Endothelial cell of umbilical vein (primary cell): ENCODE data around the gene OR52K1. TPM values are rescaled to one million over a fixed set of nuclear protein-coding genes. Genes with fewer than 3 reads are reported as not detected.

Experiments
- BruUV-seq: library from RNA; stranded (reverse); fragments of 400-500 nt; replicated peaks from 2 replicates; lab custom pipeline; 2021; lab: Mats Ljungman, UMichigan
- CTCF ChIA-PET: fragments of 300-600, 350-600 bp; sonication (Branson Sonifier 250); formaldehyde crosslinking; loops from one replicate; lab custom pipeline; 2021; ENCODE audit warnings: antibody characterized with exemption, inconsistent platforms; lab: Charles Lee
- POLR2A ChIA-PET: fragments of 300-600, 350-600 bp; sonication (Branson Sonifier 250); formaldehyde crosslinking; loops from one replicate; lab custom pipeline; 2021; ENCODE audit warnings: antibody characterized with exemption, inconsistent platforms; lab: Charles Lee
- DNase-seq: peaks from one replicate; pipeline ENCODE4 v3.0.0-alpha.2; 2011; ENCODE audit warnings: low read depth, low spot score
- FAIRE-seq: peaks from 2 replicates; lab custom pipeline; 2011; peaks lifted over from hg19 to GRCh38; lab: Jason Lieb, UNC
- H2AFZ ChIP-seq: 2 replicates; pipeline ENCODE4 v1.6.0; 2012; ENCODE audit warnings: low read depth, low read length, control low read depth, inconsistent platforms
- H3K27ac ChIP-seq: 2 replicates; pipeline ENCODE4 v1.5.1; 2011; ENCODE audit warnings: low read depth, mild to moderate bottlenecking, control low read depth, low read length, moderate library complexity; ENCODE audit not compliant: insufficient read depth
- H3K27me3 ChIP-seq, 2 experiments: 2 replicates each; pipeline versions ENCODE4 v1.6.0 to v1.6.1; 2011; ENCODE audit warnings: low read length in 2 of 2, mixed read lengths in 1 of 2; ENCODE audit not compliant: control insufficient read depth in 2 of 2, insufficient read depth in 2 of 2
- H3K36me3 ChIP-seq, 2 experiments: 2 replicates in 1 of 2; 3 replicates in 1 of 2; pipeline ENCODE4 v1.5.1; 2011; ENCODE audit warnings: low read length in 2 of 2, mild to moderate bottlenecking in 1 of 2, moderate library complexity in 1 of 2; ENCODE audit not compliant: control insufficient read depth in 2 of 2, insufficient read depth in 2 of 2; ENCODE audit errors: extremely low read depth in 1 of 2
- H3K4me1 ChIP-seq: 3 replicates; pipeline ENCODE4 v1.5.1; 2011; ENCODE audit warnings: mild to moderate bottlenecking, low read length; ENCODE audit not compliant: control insufficient read depth, insufficient read depth; ENCODE audit errors: extremely low read depth
- H3K4me2 ChIP-seq: 2 replicates; pipeline ENCODE4 v1.6.1; 2011; ENCODE audit warnings: low read length, control low read depth, mixed read lengths; ENCODE audit not compliant: insufficient read depth
- H3K4me3 ChIP-seq, 3 experiments: fragments of 200-600 bp in 1 of 3; sonication (generic), shearing (Covaris generic) in 1 of 3; replicated peaks in 1 of 3; 2 replicates each; pipeline ENCODE4 v1.5.1; 2011 to 2016; ENCODE audit warnings: control low read depth in 3 of 3, low read length in 3 of 3, mild to moderate bottlenecking in 2 of 3, inconsistent platforms in 1 of 3, low read depth in 1 of 3, moderate library complexity in 1 of 3; ENCODE audit not compliant: insufficient read depth in 1 of 3
- H3K79me2 ChIP-seq: 2 replicates; pipeline ENCODE4 v1.6.0; 2012; ENCODE audit warnings: low read length, inconsistent platforms; ENCODE audit not compliant: control insufficient read depth, insufficient read depth
- H3K9ac ChIP-seq: replicated peaks from 2 replicates; pipeline ENCODE3; 2011; ENCODE audit warnings: low read length, control low read depth; ENCODE audit not compliant: insufficient read depth; ENCODE audit errors: extremely low read depth
- H3K9me1 ChIP-seq: replicated peaks from 3 replicates; pipeline ENCODE4 v1.6.0; 2011; ENCODE audit warnings: mild to moderate bottlenecking, low read length; ENCODE audit not compliant: control insufficient read depth, insufficient read depth; ENCODE audit errors: extremely low read depth
- H3K9me3 ChIP-seq: replicated peaks from 2 replicates; pipeline ENCODE4 v1.5.1; 2012; ENCODE audit warnings: low read length, inconsistent platforms; ENCODE audit not compliant: control insufficient read depth, insufficient read depth
- H4K20me1 ChIP-seq: replicated peaks from 2 replicates; pipeline ENCODE3; 2011; ENCODE audit warnings: mild to moderate bottlenecking, low read length; ENCODE audit not compliant: control insufficient read depth, insufficient read depth; ENCODE audit errors: extremely low read depth
- CTCF ChIP-seq, 2 donors: IDR thresholded peaks; 1 replicate in 1 of 2; 2 replicates in 1 of 2; pipeline ENCODE4 v1.5.1; 2011; ENCODE audit warnings: low read length in 2 of 2, mild to moderate bottlenecking in 2 of 2, moderate library complexity in 2 of 2, control low read depth in 1 of 2, inconsistent platforms in 1 of 2, low read depth in 1 of 2; ENCODE audit not compliant: insufficient read depth in 1 of 2; ENCODE audit errors: extremely low read depth in 1 of 2
- EZH2 ChIP-seq: IDR thresholded peaks from 2 replicates; pipeline ENCODE4 v1.6.1; 2012; ENCODE audit warnings: borderline replicate concordance, low read depth, mild to moderate bottlenecking, moderate library complexity, low read length, inconsistent platforms; ENCODE audit not compliant: severe bottlenecking
- FOS ChIP-seq: IDR thresholded peaks from 2 replicates; pipeline ENCODE4 v1.6.1; 2011; ENCODE audit warnings: mild to moderate bottlenecking, low read length, moderate library complexity, borderline replicate concordance; ENCODE audit not compliant: insufficient read depth
- GATA2 ChIP-seq: IDR thresholded peaks from 2 replicates; pipeline ENCODE4 v1.7.0; 2011; ENCODE audit warnings: low read depth, mild to moderate bottlenecking, moderate library complexity, mixed read lengths, low read length; ENCODE audit not compliant: insufficient read length, insufficient read depth
- JUN ChIP-seq: IDR thresholded peaks from 2 replicates; pipeline ENCODE4 v1.6.1; 2011; ENCODE audit warnings: borderline replicate concordance, low read depth; ENCODE audit not compliant: insufficient read length, insufficient read depth
- MAX ChIP-seq: IDR thresholded peaks from 2 replicates; pipeline ENCODE4 v1.6.1; 2011; ENCODE audit not compliant: insufficient read depth, insufficient read length
- MYC ChIP-seq: IDR thresholded peaks from one replicate; pipeline ENCODE4 v1.6.1; 2011; ENCODE audit warnings: mild to moderate bottlenecking, low read depth, low read length
- POLR2A ChIP-seq: IDR thresholded peaks from 2 replicates; pipeline ENCODE4 v1.6.1; 2012; ENCODE audit warnings: low read depth, mild to moderate bottlenecking, control low read depth, low read length
- POLR2AphosphoS5 ChIP-seq: IDR thresholded peaks from 2 replicates; pipeline ENCODE4 v1.6.1; 2012; ENCODE audit warnings: low read depth, mild to moderate bottlenecking, control low read depth, low read length, moderate library complexity; ENCODE audit not compliant: insufficient read depth
- dilution Hi-C: fragments of 300-500 bp; cut with MboI; formaldehyde crosslinking; loops from one replicate; pipeline ENCODE4 v1.15.0; 2019; ENCODE audit warnings: low sequenced_read_pairs; ENCODE audit not compliant: extremely low pct_ligation_motif_present
- intact Hi-C: fragments of 100-400 bp; cut with micrococcal nuclease; formaldehyde crosslinking; loops from one replicate; pipeline ENCODE4 v1.10.0; 2022
- polyA plus RNA-seq, 4 experiments: library from polyadenylated mRNA; depleted of rRNA in 3 of 4; stranded (reverse) in 3 of 4; unstranded in 1 of 4; fragments of >200 nt; gene quantifications; 2 replicates each; pipeline versions ENCODE4 v1.2.1 to v1.2.3, GENCODE V29; 2011 to 2012; ENCODE audit warnings: missing spikeins in 1 of 4
- total RNA-seq: library from RNA; stranded (reverse); gene quantifications from 2 replicates; pipeline ENCODE4 v1.2.3, GENCODE V29; 2021

OR52K1 gene
- total and polyA plus RNA-seq, 2 donors (not counting 3 experiments of a cell fraction or from before 2014, with no cell fraction given): not detected

DNA sequence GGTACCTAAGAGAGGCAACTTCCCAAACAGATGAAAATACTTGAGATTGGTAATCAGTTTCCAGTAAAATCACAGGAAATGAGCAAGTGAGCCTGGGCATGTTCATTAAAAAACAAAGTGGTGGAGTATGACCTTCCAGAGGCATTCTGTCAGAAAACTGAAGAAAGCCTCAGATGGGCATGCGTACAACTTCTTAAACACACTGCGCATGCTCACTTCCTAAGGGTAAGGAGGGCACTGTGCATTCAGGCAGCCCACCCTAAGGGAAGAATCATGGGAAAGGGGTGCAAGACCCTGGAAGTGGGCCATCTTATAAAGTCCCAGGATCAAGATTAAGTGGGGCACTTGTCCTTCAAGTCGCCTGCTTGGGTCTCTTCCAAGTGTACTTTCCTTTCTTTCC is 29.3 kb upstream of the OR52K1 start:
- DNase-seq (no peak), FAIRE-seq (no peak)
- CTCF ChIA-PET: no interaction called here
- Histone ChIP-seq H3K36me3 (no peaks in the 10 kb centered on the region), H3K27ac (no peak overlapping the region), H2AFZ (no peak overlapping the region), H3K9ac (no peak overlapping the region), H3K4me2 (no peak overlapping the region), H3K79me2 (no peaks in the 10 kb centered on the region), H3K4me1 (no peaks in the 10 kb centered on the region), H3K9me3 (no peaks in the 10 kb centered on the region), H3K9me1 (no peaks in the 10 kb centered on the region), H3K27me3 (no peaks in the 10 kb centered on the region), H4K20me1 (no peaks in the 10 kb centered on the region), H3K4me3 (no peak overlapping the region)
- intact Hi-C loops (no loop called here), dilution Hi-C loops (no loop called here)
- TF ChIP-seq GATA2: no peak
- no peak for TF ChIP-seq CTCF (IDR thresholded peaks at IDR 0.05; ENCODE audit: extremely low read depth in 1 of 2, insufficient read depth in 1 of 2, low read depth in 1 of 2, low read length in 2 of 2)
- no peak for TF ChIP-seq MYC
- no peak for TF ChIP-seq MAX
- POLR2A ChIA-PET: no interaction called here
- no TSS peak for BruUV-seq

GRCh38 chr11:4454021-4454420 is 28.4 kb upstream of the OR52K1 start:
- no peaks in the 10 kb centered on the region for H3K79me2 ChIP-seq
- H3K4me3 ChIP-seq: no peak overlapping the region
- no TSS peak for BruUV-seq
- H3K9ac ChIP-seq: no peak overlapping the region
- no peak overlapping the region for H2AFZ ChIP-seq
- DNase-seq (no peak), FAIRE-seq (no peak)
- no peak overlapping the region for H3K27ac ChIP-seq
- CTCF ChIA-PET: no interaction called here
- H4K20me1 ChIP-seq: no peaks in the 10 kb centered on the region
- no peaks in the 10 kb centered on the region for H3K36me3 ChIP-seq
- H3K9me3 ChIP-seq: no peaks in the 10 kb centered on the region
- no peaks in the 10 kb centered on the region for H3K27me3 ChIP-seq
- TF ChIP-seq CTCF (IDR thresholded peaks at IDR 0.05; ENCODE audit: extremely low read depth in 1 of 2, insufficient read depth in 1 of 2, low read depth in 1 of 2, low read length in 2 of 2) (no peak), POLR2AphosphoS5 (no peak), MAX (no peak), POLR2A (no peak), FOS (no peak), EZH2 (no peak), JUN (no peak), GATA2 (no peak), MYC (no peak)
- POLR2A ChIA-PET: no interaction called here
- intact Hi-C loops (no loop called here), dilution Hi-C loops (no loop called here)
- no peak overlapping the region for H3K4me2 ChIP-seq
- H3K9me1 ChIP-seq: no peaks in the 10 kb centered on the region
- H3K4me1 ChIP-seq: no peaks in the 10 kb centered on the region
